GM12878 (cell line): Measurements from ENCODE around the gene ZBTB5. TPM values are rescaled to one million over a fixed set of nuclear protein-coding genes. Genes with fewer than 3 reads are reported as not detected.

Experiments used
- ATAC-seq: fragments of 200-7000 bp; cut with Tn5 transposase; 3 replicates; pipeline ENCODE4 v1.9.1; 2020; ENCODE audit warnings: mild to moderate bottlenecking, moderate library complexity
- BruUV-seq: library from RNA; stranded (reverse); fragments of 400-500 nt; replicated peaks from 2 replicates; lab custom pipeline; 2021; lab: Mats Ljungman, UMichigan
- CTCF ChIA-PET: fragments of 300-600 bp; sonication (Branson Sonifier 250); formaldehyde crosslinking; extraction: SDS; loops from one replicate; lab custom pipeline; 2021; ENCODE audit warnings: inconsistent platforms; lab: Yijun Ruan, JAX
- POLR2A ChIA-PET: fragments of 350-600 bp; formaldehyde crosslinking; extraction: SDS; loops from one replicate; lab custom pipeline; 2021; ENCODE audit warnings: inconsistent platforms; lab: Charles Lee
- RAD21 ChIA-PET: fragments of 300-600 bp; sonication (Branson Sonifier 250); formaldehyde crosslinking; loops from one replicate; lab custom pipeline; 2023; ENCODE audit warnings: antibody characterized with exemption; ENCODE audit not compliant: unreplicated experiment; lab: Charles Lee
- SMC1A ChIA-PET: fragments of 300-600 bp; sonication (Branson Sonifier 250); formaldehyde crosslinking; loops from one replicate; lab custom pipeline; 2023; ENCODE audit not compliant: unreplicated experiment, uncharacterized antibody; lab: Charles Lee
- DNase-seq: peaks from one replicate; pipeline ENCODE4 v3.0.0-alpha.2; 2011; ENCODE audit warnings: low read depth, low spot score
- FAIRE-seq: peaks from 3 replicates; lab custom pipeline; 2011; peaks lifted over from hg19 to GRCh38; lab: Jason Lieb, UNC
- H2AFZ ChIP-seq: 2 replicates; pipeline ENCODE4 v1.6.0; 2011; ENCODE audit warnings: low read depth, low read length, control low read depth; ENCODE audit not compliant: control insufficient read depth
- H3K27ac ChIP-seq: 2 replicates; pipeline ENCODE4 v1.5.1; 2011; ENCODE audit warnings: control low read depth; ENCODE audit not compliant: control insufficient read depth, insufficient read depth
- H3K27me3 ChIP-seq, 2 experiments: replicated peaks in 1 of 2; 2 replicates each; pipeline versions ENCODE4 v1.6.0 to v1.6.1; 2011; ENCODE audit warnings: low read length in 1 of 2; ENCODE audit not compliant: control insufficient read depth in 2 of 2, insufficient read depth in 2 of 2
- H3K36me3 ChIP-seq, 2 experiments: 2 replicates each; pipeline ENCODE4 v1.5.1; 2011; ENCODE audit warnings: low read length in 1 of 2; ENCODE audit not compliant: control insufficient read depth in 2 of 2, insufficient read depth in 2 of 2
- H3K4me1 ChIP-seq: 2 replicates; pipeline ENCODE4 v1.6.1; 2011; ENCODE audit warnings: mild to moderate bottlenecking, low read length, moderate library complexity, mixed read lengths; ENCODE audit not compliant: control insufficient read depth, insufficient read depth
- H3K4me2 ChIP-seq: 2 replicates; pipeline ENCODE4 v1.6.0; 2011; ENCODE audit warnings: control low read depth; ENCODE audit not compliant: control insufficient read depth, insufficient read depth
- H3K4me3 ChIP-seq: fragments of 200-600 bp; sonication (generic); 2 replicates; pipeline ENCODE4 v1.5.1; 2016
- H3K79me2 ChIP-seq: 2 replicates; pipeline ENCODE4 v1.6.0; 2011; ENCODE audit warnings: low read length; ENCODE audit not compliant: control insufficient read depth, insufficient read depth
- H3K9ac ChIP-seq: 2 replicates; pipeline ENCODE4 v1.8.0; 2011; ENCODE audit warnings: low read length, control low read depth, mixed read lengths; ENCODE audit not compliant: control insufficient read depth, insufficient read depth
- H3K9me3 ChIP-seq: replicated peaks from 3 replicates; pipeline ENCODE4 v1.5.1; 2011; ENCODE audit warnings: mild to moderate bottlenecking, low read length; ENCODE audit not compliant: control insufficient read depth, insufficient read depth
- H4K20me1 ChIP-seq: 2 replicates; pipeline ENCODE4 v1.6.0; 2011; ENCODE audit not compliant: control insufficient read depth, insufficient read depth
- BHLHE40 ChIP-seq, 2 experiments: fragments of 450-650 bp in 1 of 2; IDR thresholded peaks; 2 replicates each; pipeline ENCODE4 v1.6.1; 2011 to 2017; ENCODE audit warnings: low read depth in 2 of 2, borderline replicate concordance in 1 of 2, improper control_type of control experiment in 1 of 2, low read length in 1 of 2, mild to moderate bottlenecking in 1 of 2
- ESRRA ChIP-seq: IDR thresholded peaks from 2 replicates; pipeline ENCODE4 v1.6.1; 2012; ENCODE audit warnings: mild to moderate bottlenecking, low read length, improper control_type of control experiment
- HDGF ChIP-seq: fragments of 450-650 bp; IDR thresholded peaks from 2 replicates; pipeline ENCODE4 v1.6.1; 2016; ENCODE audit warnings: antibody characterized with exemption
- MLLT1 ChIP-seq: fragments of 450-650 bp; IDR thresholded peaks from 2 replicates; pipeline ENCODE4 v1.6.1; 2016; ENCODE audit warnings: mild to moderate bottlenecking
- MXI1 ChIP-seq: fragments of 150-350 bp; IDR thresholded peaks from 2 replicates; pipeline ENCODE4 v1.6.1; 2011; ENCODE audit warnings: low read depth, mild to moderate bottlenecking, inconsistent platforms, low read length, improper control_type of control experiment
- PKNOX1 ChIP-seq: fragments of 450-650 bp; IDR thresholded peaks from 2 replicates; pipeline ENCODE4 v1.6.1; 2016; ENCODE audit warnings: mild to moderate bottlenecking
- RAD21 ChIP-seq: IDR thresholded peaks from 2 replicates; pipeline ENCODE4 v1.6.1; 2011; ENCODE audit warnings: mild to moderate bottlenecking, low read depth, low read length, moderate library complexity; ENCODE audit not compliant: insufficient read depth
- RAD51 ChIP-seq: fragments of 450-650 bp; IDR thresholded peaks from 2 replicates; pipeline ENCODE4 v1.6.1; 2016; ENCODE audit warnings: moderate library complexity, mild to moderate bottlenecking, inconsistent platforms
- SIN3A ChIP-seq: IDR thresholded peaks from 2 replicates; pipeline ENCODE4 v1.6.1; 2012; ENCODE audit warnings: low read depth, low read length, improper control_type of control experiment
- SIX5 ChIP-seq: IDR thresholded peaks from 2 replicates; pipeline ENCODE4 v1.6.1; 2011; ENCODE audit warnings: mild to moderate bottlenecking, low read depth, low read length, moderate library complexity; ENCODE audit not compliant: severe bottlenecking
- SMC3 ChIP-seq: IDR thresholded peaks from 2 replicates; pipeline ENCODE4 v1.6.1; 2011; ENCODE audit warnings: low read length, improper control_type of control experiment, borderline replicate concordance
- STAT3 ChIP-seq: IDR thresholded peaks from 2 replicates; pipeline ENCODE4 v1.6.1; 2011; ENCODE audit warnings: low read depth, low read length, improper control_type of control experiment
- SUZ12 ChIP-seq: fragments of 200-600 bp; sonication (generic); IDR thresholded peaks from one replicate; pipeline ENCODE4 v1.6.1; 2018; ENCODE audit warnings: antibody characterized with exemption, mild to moderate bottlenecking; ENCODE audit not compliant: unreplicated experiment
- TBL1XR1 ChIP-seq: IDR thresholded peaks from 2 replicates; pipeline ENCODE4 v1.6.1; 2012; ENCODE audit warnings: low read depth, low read length, improper control_type of control experiment
- ZBED1 ChIP-seq: IDR thresholded peaks from 2 replicates; pipeline ENCODE4 v1.6.1; 2016; ENCODE audit warnings: borderline replicate concordance
- WGBS: methylation state at CpG from one replicate; pipeline ENCODE4 v1.1.6; 2016; ENCODE audit warnings: low lambda C conversion rate; ENCODE audit not compliant: insufficient replicate concordance, insufficient coverage; ENCODE audit errors: missing lambda C conversion rate; 5-methylcytosine and 5-hydroxymethylcytosine counted together
- in situ Hi-C: fragments of 300-500 bp; cut with MboI; formaldehyde crosslinking; loops from 9 replicates; pipeline ENCODE4 v1.14.3; 2018; ENCODE audit warnings: mixed read lengths
- intact Hi-C: fragments of 100-400 bp; cut with micrococcal nuclease; formaldehyde crosslinking; loops from one replicate; pipeline ENCODE4 v1.14.2; 2022; ENCODE audit not compliant: unreplicated experiment
- polyA plus RNA-seq, 11 experiments: library from polyadenylated mRNA; depleted of rRNA in 4 of 11; unstranded in 6 of 11; stranded (reverse) in 5 of 11; fragments of >200 nt; fragmentation: Nextera tagmentation in 4 of 11; fragmentation: Illumina TruSeq in 1 of 11; extraction: Ambion mirVana in 4 of 11; extraction: Trizol in 1 of 11; gene quantifications; 1 replicate in 1 of 11; 2 replicates in 10 of 11; pipeline versions ENCODE4 v1.2.1 to v1.2.3, GENCODE V29; 2011 to 2016; ENCODE audit warnings: inconsistent platforms in 2 of 11, missing spikeins in 2 of 11, low read depth in 1 of 11
- total RNA-seq, 4 experiments: library from RNA; depleted of rRNA in 3 of 4; stranded (reverse); fragments of >200 nt in 3 of 4; fragmentation: Illumina TruSeq in 1 of 4; extraction: Trizol in 1 of 4; gene quantifications; 2 replicates each; pipeline versions ENCODE4 v1.2.1 to v1.2.3, GENCODE V29; 2013 to 2021
- TF ChIP-seq, protein P1 (sequence below): fragments of 150-350 bp; IDR thresholded peaks from 2 replicates; pipeline ENCODE4 v1.6.1; 2016; ENCODE audit warnings: low read depth, low read length

The ZBTB5 gene
- total and polyA plus RNA-seq, 10 of the 15 experiments (the other 5 are each of a cell fraction or from before 2014, with no cell fraction given): 1.4 to 32.5 (median 12.1) TPM

DNA sequence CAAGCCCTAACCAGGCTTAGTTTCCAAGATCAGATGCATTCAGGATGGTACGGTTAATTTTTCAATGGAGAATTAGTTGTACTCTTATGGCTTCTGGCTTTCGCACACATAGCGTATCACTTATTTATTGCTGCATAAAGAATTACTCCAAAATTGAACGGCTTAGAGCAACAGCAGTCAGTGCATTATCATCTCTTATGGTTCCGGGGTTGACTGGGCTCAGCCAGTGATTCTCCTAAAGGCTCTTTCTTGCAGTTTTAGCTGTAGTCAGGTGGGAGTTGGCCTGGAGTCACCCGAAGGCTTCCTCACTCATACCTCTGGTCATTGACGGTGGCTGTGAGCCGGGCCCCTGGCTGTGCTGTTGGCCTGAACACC lies 43.3 kb downstream of the ZBTB5 start (continued):
- TF ChIP-seq MLLT1: 0 out of 2 replicates have a peak, but pooled peaks have one; percentile 40
- 0 out of 2 replicates have a peak, but pooled peaks have one; percentile 10 for TF ChIP-seq SMC3
- TF ChIP-seq SIN3A: peak; percentile 51
- TF ChIP-seq SUZ12: no peak

DNA sequence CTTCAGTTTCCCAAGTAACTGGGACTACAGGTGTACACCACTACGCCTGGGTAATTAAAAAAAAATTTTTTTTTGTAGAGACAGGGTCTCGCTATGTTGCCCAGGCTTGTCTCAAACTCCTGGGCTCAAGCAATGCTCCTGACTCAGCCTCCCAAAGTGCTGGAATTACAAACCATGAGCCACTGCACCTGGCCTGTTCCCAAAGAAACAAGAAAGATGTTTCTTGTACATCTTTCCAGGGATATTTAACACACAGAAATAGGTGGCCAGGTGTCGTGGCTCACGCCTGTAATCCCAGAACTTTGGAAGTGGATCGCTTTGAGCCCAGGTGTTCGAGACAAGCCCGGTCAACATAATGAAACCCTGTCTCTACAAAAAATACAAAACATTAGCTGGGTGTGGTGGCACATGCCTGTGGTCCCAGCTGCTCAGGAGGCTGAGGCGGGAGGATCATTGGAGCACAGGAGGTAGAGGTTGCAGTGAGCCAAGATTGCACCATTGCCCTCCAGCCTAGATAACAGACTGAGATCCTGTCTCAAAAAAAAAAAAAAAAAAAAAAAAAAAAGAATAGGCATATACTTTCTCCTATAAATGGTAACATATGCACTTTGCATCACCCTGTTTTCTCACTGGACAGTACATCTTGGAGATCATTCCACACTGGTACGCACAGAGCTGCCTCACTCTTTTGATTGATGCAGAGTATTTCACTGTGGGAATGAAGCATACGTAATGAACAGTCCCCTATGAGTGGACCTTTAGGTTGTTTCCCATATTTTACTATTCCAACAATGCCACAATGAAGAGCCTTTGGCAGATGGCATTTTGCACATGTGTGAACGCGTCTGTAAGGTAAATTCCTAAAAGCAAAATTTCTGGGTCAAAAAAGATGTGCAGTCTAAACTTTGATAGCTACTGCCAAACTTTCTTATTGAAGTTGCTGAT lies 44.7 kb downstream of the ZBTB5 start:
- BruUV-seq: no TSS peak
- Histone ChIP-seq H3K9me3 (no peaks in the 10 kb centered on the region), H3K4me1 (peaks cover 22% of the 10 kb centered on the region), H3K36me3 (peaks cover 0 to 3% of the 10 kb centered on the region in 2 experiments; a peak in 2 of 4 replicates), H3K27ac (no peak overlapping the region), H3K9ac (no peak overlapping the region), H3K4me3 (no peak overlapping the region), H3K4me2 (no peak overlapping the region), H4K20me1 (no peaks in the 10 kb centered on the region), H3K79me2 (peaks cover 35% of the 10 kb centered on the region), H2AFZ (no peak overlapping the region), H3K27me3 (no peaks in the 10 kb centered on the region)
- ATAC-seq: no peak
- no peak for DNase-seq
- ChIA-PET POLR2A (interaction anchor here (0.7 kb wide), 4 partner anchors 64 to 391 kb away, joined by 3 to 9 read pairs (median 6); no protein-coding TSS in a partner anchor), CTCF (interaction anchor here (0.8 to 1.8 kb wide), 2 partner anchors 10 to 79 kb away, joined by 3 read pairs; no protein-coding TSS in a partner anchor), SMC1A (interaction anchor here (1.0 to 1.3 kb wide), 3 partner anchors 9 to 120 kb away, joined by 3 read pairs; no protein-coding TSS in a partner anchor), RAD21 (interaction anchor here (2.2 kb wide), 1 partner anchor 10 kb away, joined by 7 read pairs; no protein-coding TSS in a partner anchor)
- WGBS: 93% methylated on average over 12 of the region's 12 CpGs
- in situ Hi-C loops (no loop called here), intact Hi-C loops (no loop called here)
- no peak for FAIRE-seq
- TF ChIP-seq STAT3: no peak
- no peak for TF ChIP-seq RAD21
- no peak for TF ChIP-seq HDGF
- TF ChIP-seq, protein P1, sequence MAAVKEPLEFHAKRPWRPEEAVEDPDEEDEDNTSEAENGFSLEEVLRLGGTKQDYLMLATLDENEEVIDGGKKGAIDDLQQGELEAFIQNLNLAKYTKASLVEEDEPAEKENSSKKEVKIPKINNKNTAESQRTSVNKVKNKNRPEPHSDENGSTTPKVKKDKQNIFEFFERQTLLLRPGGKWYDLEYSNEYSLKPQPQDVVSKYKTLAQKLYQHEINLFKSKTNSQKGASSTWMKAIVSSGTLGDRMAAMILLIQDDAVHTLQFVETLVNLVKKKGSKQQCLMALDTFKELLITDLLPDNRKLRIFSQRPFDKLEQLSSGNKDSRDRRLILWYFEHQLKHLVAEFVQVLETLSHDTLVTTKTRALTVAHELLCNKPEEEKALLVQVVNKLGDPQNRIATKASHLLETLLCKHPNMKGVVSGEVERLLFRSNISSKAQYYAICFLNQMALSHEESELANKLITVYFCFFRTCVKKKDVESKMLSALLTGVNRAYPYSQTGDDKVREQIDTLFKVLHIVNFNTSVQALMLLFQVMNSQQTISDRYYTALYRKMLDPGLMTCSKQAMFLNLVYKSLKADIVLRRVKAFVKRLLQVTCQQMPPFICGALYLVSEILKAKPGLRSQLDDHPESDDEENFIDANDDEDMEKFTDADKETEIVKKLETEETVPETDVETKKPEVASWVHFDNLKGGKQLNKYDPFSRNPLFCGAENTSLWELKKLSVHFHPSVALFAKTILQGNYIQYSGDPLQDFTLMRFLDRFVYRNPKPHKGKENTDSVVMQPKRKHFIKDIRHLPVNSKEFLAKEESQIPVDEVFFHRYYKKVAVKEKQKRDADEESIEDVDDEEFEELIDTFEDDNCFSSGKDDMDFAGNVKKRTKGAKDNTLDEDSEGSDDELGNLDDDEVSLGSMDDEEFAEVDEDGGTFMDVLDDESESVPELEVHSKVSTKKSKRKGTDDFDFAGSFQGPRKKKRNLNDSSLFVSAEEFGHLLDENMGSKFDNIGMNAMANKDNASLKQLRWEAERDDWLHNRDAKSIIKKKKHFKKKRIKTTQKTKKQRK: no peak
- no peak for TF ChIP-seq MXI1
- no peak for TF ChIP-seq ESRRA
- no peak for TF ChIP-seq BHLHE40 (IDR thresholded peaks at IDR 0.05; ENCODE audit: borderline replicate concordance in 1 of 2, low read depth in 2 of 2, low read length in 1 of 2)
- no peak for TF ChIP-seq TBL1XR1
- TF ChIP-seq ZBED1: no peak
- no peak for TF ChIP-seq PKNOX1
- no peak for TF ChIP-seq SIX5
- no peak for TF ChIP-seq RAD51
